ENCODE measurements around the gene EIF2S2. TPM values are rescaled to one million over a fixed set of nuclear protein-coding genes. Genes with fewer than 3 reads are reported as not detected.
A peak's percentile ranks its signal among the peaks of the same experiment; 100 is the strongest.
"Not testable (repeated sequence)": the region's sequence is repeated elsewhere in the genome, so short reads cannot be mapped to it uniquely, and the experiment has no call there.

The EIF2S2 gene
- polyA plus RNA-seq, 3 donors = 18.8 to 20.1 (median 18.9) TPM

DNA sequence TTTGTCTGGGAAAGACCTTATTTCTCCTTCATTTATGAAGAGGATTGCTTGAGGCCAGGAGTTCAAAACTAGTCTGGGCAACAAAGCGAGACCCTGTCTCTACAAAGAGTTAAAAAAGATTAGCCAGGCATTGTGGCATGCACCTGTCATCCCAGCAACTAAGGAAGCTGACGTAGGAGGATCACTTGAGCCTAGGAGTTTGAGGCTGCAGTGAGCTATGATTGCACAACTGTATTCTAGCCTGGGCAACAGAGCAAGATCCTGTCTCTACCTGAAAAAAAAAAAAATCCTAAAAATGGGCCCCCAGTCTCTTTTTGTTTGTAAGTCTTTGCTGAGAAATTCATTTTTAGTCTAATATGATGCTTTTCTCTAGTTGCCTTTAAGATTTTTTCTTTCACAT lies 29.2 kb upstream of the EIF2S2 start:
- H3K4me3 Mint-ChIP-seq = no peak overlapping the region
- no peak overlapping the region for H2AFZ ChIP-seq (ENCODE audit: insufficient read depth, low read depth, low read length, poor library complexity, severe bottlenecking)
- H3K27me3 Mint-ChIP-seq (ENCODE audit: low read depth in 3 of 3) = peaks cover 0 to 1% (median 0%) of the 10 kb centered on the region in 3 donors
- H3K79me2 ChIP-seq (ENCODE audit: insufficient read depth, low read length) = no peaks in the 10 kb centered on the region
- H3K36me3 Mint-ChIP-seq = no peaks in the 10 kb centered on the region
- no peak for DNase-seq
- H3K9me3 ChIP-seq (replicated peaks in 1 of 2; ENCODE audit: control insufficient read depth in 1 of 2, insufficient read depth in 1 of 2, low read length in 2 of 2) = no peaks in the 10 kb centered on the region
- H3K9me3 Mint-ChIP-seq = no peaks in the 10 kb centered on the region
- no peak overlapping the region for H3K27ac Mint-ChIP-seq
- 59% methylated on average over 2 of the region's 2 CpGs for WGBS (ENCODE audit: insufficient coverage)
- H3K9ac ChIP-seq (ENCODE audit: insufficient read depth, low read length, poor library complexity, severe bottlenecking) = no peak overlapping the region
- H3K27me3 ChIP-seq (ENCODE audit: control insufficient read depth in 2 of 2, insufficient read depth in 2 of 2, low read length in 2 of 2) = no peaks in the 10 kb centered on the region
- intact Hi-C loops (cut with micrococcal nuclease) = no loop called here
- TF ChIP-seq, protein P1, sequence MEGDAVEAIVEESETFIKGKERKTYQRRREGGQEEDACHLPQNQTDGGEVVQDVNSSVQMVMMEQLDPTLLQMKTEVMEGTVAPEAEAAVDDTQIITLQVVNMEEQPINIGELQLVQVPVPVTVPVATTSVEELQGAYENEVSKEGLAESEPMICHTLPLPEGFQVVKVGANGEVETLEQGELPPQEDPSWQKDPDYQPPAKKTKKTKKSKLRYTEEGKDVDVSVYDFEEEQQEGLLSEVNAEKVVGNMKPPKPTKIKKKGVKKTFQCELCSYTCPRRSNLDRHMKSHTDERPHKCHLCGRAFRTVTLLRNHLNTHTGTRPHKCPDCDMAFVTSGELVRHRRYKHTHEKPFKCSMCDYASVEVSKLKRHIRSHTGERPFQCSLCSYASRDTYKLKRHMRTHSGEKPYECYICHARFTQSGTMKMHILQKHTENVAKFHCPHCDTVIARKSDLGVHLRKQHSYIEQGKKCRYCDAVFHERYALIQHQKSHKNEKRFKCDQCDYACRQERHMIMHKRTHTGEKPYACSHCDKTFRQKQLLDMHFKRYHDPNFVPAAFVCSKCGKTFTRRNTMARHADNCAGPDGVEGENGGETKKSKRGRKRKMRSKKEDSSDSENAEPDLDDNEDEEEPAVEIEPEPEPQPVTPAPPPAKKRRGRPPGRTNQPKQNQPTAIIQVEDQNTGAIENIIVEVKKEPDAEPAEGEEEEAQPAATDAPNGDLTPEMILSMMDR (IDR thresholded peaks at IDR 0.05) = no peak
- H3K27ac ChIP-seq (ENCODE audit: low read depth in 1 of 2, low read length in 2 of 2) = no peak overlapping the region
- H3K4me3 ChIP-seq (replicated peaks in 1 of 3; ENCODE audit: low read depth in 2 of 3, low read length in 3 of 3) = no peak overlapping the region
- H3K4me1 ChIP-seq (ENCODE audit: control insufficient read depth in 1 of 2, insufficient read depth in 2 of 2, low read length in 2 of 2) = peaks cover 0 to 2% of the 10 kb centered on the region in 2 donors
- no peaks in the 10 kb centered on the region for H4K20me1 ChIP-seq (ENCODE audit: insufficient read depth, low read length)
- H3K4me1 Mint-ChIP-seq = peaks cover 16% of the 10 kb centered on the region
- H3K36me3 ChIP-seq (replicated peaks in 1 of 2; ENCODE audit: control insufficient read depth in 1 of 2, insufficient read depth in 2 of 2, low read length in 2 of 2) = no peaks in the 10 kb centered on the region
- no peak overlapping the region for H3K4me2 ChIP-seq (replicated peaks; ENCODE audit: extremely low read depth, low read length, poor library complexity, severe bottlenecking)

DNA sequence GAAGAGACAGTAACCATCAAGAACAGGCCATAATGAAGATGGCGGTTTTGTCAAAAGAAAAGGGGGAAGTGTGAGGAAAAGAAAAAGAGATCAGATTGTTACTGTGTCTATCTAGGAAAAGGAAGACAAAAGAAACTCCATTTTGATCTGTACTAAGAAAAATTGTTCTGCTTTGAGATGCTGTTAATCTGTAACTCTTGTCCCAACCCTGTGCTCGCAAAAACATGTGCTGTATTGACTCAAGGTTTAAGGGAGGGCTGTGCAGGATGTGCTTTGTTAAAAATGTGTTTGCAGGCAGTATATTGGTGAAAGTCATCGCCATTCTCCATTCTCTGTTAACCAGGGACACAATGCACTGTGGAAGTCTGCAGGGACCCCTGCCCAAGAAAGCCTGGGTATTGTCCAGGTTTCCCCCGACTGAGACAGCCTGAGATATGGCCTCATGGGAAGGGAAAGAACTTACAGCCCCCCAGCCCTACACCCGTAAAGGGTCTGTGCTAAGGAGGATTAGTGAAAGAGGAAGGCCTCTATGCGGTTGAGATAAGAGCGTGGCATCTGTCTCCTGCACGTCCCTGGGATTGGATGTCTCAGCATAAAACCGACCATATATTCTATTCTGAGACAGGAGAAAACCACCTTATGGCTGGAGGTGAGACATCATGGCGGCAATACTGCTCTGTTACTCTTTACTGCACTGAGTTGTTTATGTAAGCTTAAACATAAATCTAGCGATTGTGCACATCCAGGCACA lies 23.7 kb upstream of the EIF2S2 start:
- H3K4me3 ChIP-seq (replicated peaks in 1 of 3; ENCODE audit: low read depth in 2 of 3, low read length in 3 of 3); H3K27ac ChIP-seq (ENCODE audit: low read depth in 1 of 2, low read length in 2 of 2); H3K4me1 ChIP-seq (ENCODE audit: control insufficient read depth in 1 of 2, insufficient read depth in 2 of 2, low read length in 2 of 2); H3K27ac Mint-ChIP-seq; H3K4me2 ChIP-seq (replicated peaks; ENCODE audit: extremely low read depth, low read length, poor library complexity, severe bottlenecking); intact Hi-C loops (cut with micrococcal nuclease); H3K79me2 ChIP-seq (ENCODE audit: insufficient read depth, low read length); H3K36me3 ChIP-seq (replicated peaks in 1 of 2; ENCODE audit: control insufficient read depth in 1 of 2, insufficient read depth in 2 of 2, low read length in 2 of 2); H3K9ac ChIP-seq (ENCODE audit: insufficient read depth, low read length, poor library complexity, severe bottlenecking); H3K9me3 Mint-ChIP-seq; H3K9me3 ChIP-seq (replicated peaks in 1 of 2; ENCODE audit: control insufficient read depth in 1 of 2, insufficient read depth in 1 of 2, low read length in 2 of 2); H3K36me3 Mint-ChIP-seq; H3K27me3 Mint-ChIP-seq (ENCODE audit: low read depth in 3 of 3); H3K4me3 Mint-ChIP-seq; H3K27me3 ChIP-seq (ENCODE audit: control insufficient read depth in 2 of 2, insufficient read depth in 2 of 2, low read length in 2 of 2); DNase-seq; H2AFZ ChIP-seq (ENCODE audit: insufficient read depth, low read depth, low read length, poor library complexity, severe bottlenecking); H4K20me1 ChIP-seq (ENCODE audit: insufficient read depth, low read length): not testable (repeated sequence)
- peaks cover 22% of the 10 kb centered on the region for H3K4me1 Mint-ChIP-seq
- 97% methylated on average over 5 of the region's 11 CpGs for WGBS (ENCODE audit: insufficient coverage)

DNA sequence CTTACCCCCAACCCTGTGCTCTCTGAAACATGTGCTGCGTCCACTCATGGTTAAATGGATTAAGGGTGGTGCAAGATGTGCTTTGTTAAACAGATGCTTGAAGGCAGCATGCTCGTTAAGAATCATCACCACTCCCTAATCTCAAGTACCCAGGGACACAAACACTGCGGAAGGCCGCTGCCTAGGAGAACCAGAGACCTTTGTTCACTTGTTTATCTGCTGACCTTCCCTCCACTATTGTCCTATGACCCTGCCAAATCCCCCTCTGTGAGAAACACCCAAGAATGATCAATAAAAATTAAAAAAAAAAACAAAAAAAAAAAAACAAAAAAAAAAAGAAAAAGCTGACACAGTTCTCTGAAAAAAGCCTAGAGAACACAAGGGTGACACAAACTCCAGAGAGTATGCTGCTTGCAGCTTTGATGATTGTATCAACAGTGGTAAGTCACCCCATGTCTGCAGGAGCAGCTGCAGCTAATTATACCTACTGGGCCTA lies 21.4 kb upstream of the EIF2S2 start:
- H3K27me3 Mint-ChIP-seq (ENCODE audit: low read depth in 3 of 3); H3K27me3 ChIP-seq (ENCODE audit: control insufficient read depth in 2 of 2, insufficient read depth in 2 of 2, low read length in 2 of 2); H3K9ac ChIP-seq (ENCODE audit: insufficient read depth, low read length, poor library complexity, severe bottlenecking); H3K4me3 ChIP-seq (replicated peaks in 1 of 3; ENCODE audit: low read depth in 2 of 3, low read length in 3 of 3); intact Hi-C loops (cut with micrococcal nuclease); H3K79me2 ChIP-seq (ENCODE audit: insufficient read depth, low read length); H2AFZ ChIP-seq (ENCODE audit: insufficient read depth, low read depth, low read length, poor library complexity, severe bottlenecking); H3K4me1 ChIP-seq (ENCODE audit: control insufficient read depth in 1 of 2, insufficient read depth in 2 of 2, low read length in 2 of 2); H3K36me3 ChIP-seq (replicated peaks in 1 of 2; ENCODE audit: control insufficient read depth in 1 of 2, insufficient read depth in 2 of 2, low read length in 2 of 2); H3K9me3 ChIP-seq (replicated peaks in 1 of 2; ENCODE audit: control insufficient read depth in 1 of 2, insufficient read depth in 1 of 2, low read length in 2 of 2); H3K36me3 Mint-ChIP-seq; H3K9me3 Mint-ChIP-seq; DNase-seq; H3K4me3 Mint-ChIP-seq; H4K20me1 ChIP-seq (ENCODE audit: insufficient read depth, low read length); H3K27ac ChIP-seq (ENCODE audit: low read depth in 1 of 2, low read length in 2 of 2); H3K4me2 ChIP-seq (replicated peaks; ENCODE audit: extremely low read depth, low read length, poor library complexity, severe bottlenecking): not testable (repeated sequence)
- Mint-ChIP-seq H3K27ac (peak overlapping the region in 1 of 7 donors; percentile 20), H3K4me1 (peaks cover 12% of the 10 kb centered on the region)
- WGBS (ENCODE audit: insufficient coverage) = no CpG with 5 or more reads among the region's 4 CpGs

DNA sequence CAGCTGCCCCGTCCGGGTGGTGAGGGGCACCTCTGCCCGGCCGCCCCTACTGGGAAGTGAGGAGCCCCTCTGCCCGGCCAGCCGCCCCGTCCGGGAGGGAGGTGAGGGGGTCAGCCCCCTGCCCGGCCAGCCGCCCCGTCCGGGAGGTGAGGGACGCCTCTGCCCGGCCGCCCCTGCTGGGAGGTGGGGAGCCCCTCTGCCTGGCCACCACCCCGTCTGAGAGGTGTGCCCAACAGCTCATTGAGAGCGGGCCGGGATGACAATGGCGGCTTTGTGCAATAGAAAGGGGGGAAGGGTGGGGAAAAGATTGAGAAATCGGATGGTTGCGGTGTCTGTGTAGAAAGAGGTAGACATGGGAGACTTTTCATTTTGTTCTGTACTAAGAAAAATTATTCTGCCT lies 20.9 kb upstream of the EIF2S2 start:
- H3K4me1 ChIP-seq (ENCODE audit: control insufficient read depth in 1 of 2, insufficient read depth in 2 of 2, low read length in 2 of 2); H3K36me3 ChIP-seq (replicated peaks in 1 of 2; ENCODE audit: control insufficient read depth in 1 of 2, insufficient read depth in 2 of 2, low read length in 2 of 2); H3K27ac ChIP-seq (ENCODE audit: low read depth in 1 of 2, low read length in 2 of 2); H3K4me2 ChIP-seq (replicated peaks; ENCODE audit: extremely low read depth, low read length, poor library complexity, severe bottlenecking); DNase-seq; H3K9me3 Mint-ChIP-seq; H3K36me3 Mint-ChIP-seq; H3K4me3 ChIP-seq (replicated peaks in 1 of 3; ENCODE audit: low read depth in 2 of 3, low read length in 3 of 3); H3K27me3 ChIP-seq (ENCODE audit: control insufficient read depth in 2 of 2, insufficient read depth in 2 of 2, low read length in 2 of 2); H3K9me3 ChIP-seq (replicated peaks in 1 of 2; ENCODE audit: control insufficient read depth in 1 of 2, insufficient read depth in 1 of 2, low read length in 2 of 2); H4K20me1 ChIP-seq (ENCODE audit: insufficient read depth, low read length); H3K4me3 Mint-ChIP-seq; H2AFZ ChIP-seq (ENCODE audit: insufficient read depth, low read depth, low read length, poor library complexity, severe bottlenecking); H3K79me2 ChIP-seq (ENCODE audit: insufficient read depth, low read length); H3K9ac ChIP-seq (ENCODE audit: insufficient read depth, low read length, poor library complexity, severe bottlenecking); intact Hi-C loops (cut with micrococcal nuclease); H3K27me3 Mint-ChIP-seq (ENCODE audit: low read depth in 3 of 3); H3K27ac Mint-ChIP-seq: not testable (repeated sequence)
- peaks cover 12% of the 10 kb centered on the region for H3K4me1 Mint-ChIP-seq
- 30% methylated on average over 5 of the region's 21 CpGs for WGBS (ENCODE audit: insufficient coverage)

All from CD14-positive monocyte (primary cell).